ENCODE measurements around the gene DCHS2.

DNA sequence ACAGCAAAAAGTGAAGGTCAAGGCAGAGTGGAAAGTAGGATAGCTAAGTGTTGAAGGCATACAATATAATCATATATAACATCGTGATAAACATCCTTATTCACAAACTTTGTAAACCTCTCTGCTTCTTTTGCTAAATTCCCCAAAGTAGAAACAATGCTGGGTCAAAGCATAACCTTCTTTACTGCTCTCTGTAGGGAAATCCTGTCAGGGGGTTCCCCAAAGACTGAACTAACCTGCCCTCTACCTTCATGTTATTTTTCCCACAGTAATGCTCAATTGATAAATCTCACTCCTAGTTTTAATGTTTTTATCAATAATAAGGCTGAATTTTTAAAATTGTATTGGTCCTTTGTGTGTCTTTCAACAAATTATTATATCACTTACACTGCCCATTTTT lies 55.7 kb downstream of the DCHS2 start:
- TF ChIP-seq CTCF (IDR thresholded peaks at IDR 0.05) = no peak
- TF ChIP-seq POLR2A (IDR thresholded peaks at IDR 0.05) = no peak
